ENCODE data around the gene REP15.
"Not testable (repeated sequence)": the region's sequence is repeated elsewhere in the genome, so short reads cannot be mapped to it uniquely, and the experiment has no call there.

REP15 gene

GRCh38 chr12:27696293-27696652 is at the start of gene REP15:
TSS of gene REP15 (plus strand) at chr12:27696447. CDS start at chr12:27696563, 116 bp downstream.
- no peak for TF ChIP-seq ZNF274 (IDR thresholded peaks at IDR 0.05; ENCODE audit: low read depth, low read length)

GRCh38 chr12:27650011-27650410 is 46.2 kb upstream of the REP15 start:
- H3K4me3 ChIP-seq (ENCODE audit: low read length) = no peak overlapping the region
- TF ChIP-seq ZNF274 (IDR thresholded peaks at IDR 0.05; ENCODE audit: low read depth, low read length) = no peak

More at GRCh38 chr12:27696293-27696652, at the start of gene REP15:
- H3K4me3 ChIP-seq (ENCODE audit: low read length) = no peak within 1 kb of the TSS

- no peak overlapping the region for H3K4me3 ChIP-seq (ENCODE audit: low read length)
- TF ChIP-seq ZNF274 (IDR thresholded peaks at IDR 0.05; ENCODE audit: low read depth, low read length) = no peak
Measured at GRCh38 chr12:27651201-27651600, 45.0 kb upstream of the REP15 start.

- H3K4me3 ChIP-seq (ENCODE audit: low read length) = no peak overlapping the region
- TF ChIP-seq ZNF274 (IDR thresholded peaks at IDR 0.05; ENCODE audit: low read depth, low read length) = no peak
Measured at GRCh38 chr12:27652174-27652763, 44.0 kb upstream of the REP15 start.

- TF ChIP-seq ZNF274 (IDR thresholded peaks at IDR 0.05; ENCODE audit: low read depth, low read length) = no peak
- no peak overlapping the region for H3K4me3 ChIP-seq (ENCODE audit: low read length)
Measured at GRCh38 chr12:27653661-27654060, 42.6 kb upstream of the REP15 start.

- not testable (repeated sequence) for H3K4me3 ChIP-seq (ENCODE audit: low read length)
Measured at GRCh38 chr12:27655476-27655875, 40.8 kb upstream of the REP15 start.

GRCh38 chr12:27657296-27657695 is 39.0 kb upstream of the REP15 start:
- TF ChIP-seq ZNF274 (IDR thresholded peaks at IDR 0.05; ENCODE audit: low read depth, low read length) = no peak
- H3K4me3 ChIP-seq (ENCODE audit: low read length) = no peak overlapping the region

GRCh38 chr12:27665704-27666103 is 30.5 kb upstream of the REP15 start:
- no peak overlapping the region for H3K4me3 ChIP-seq (ENCODE audit: low read length)
- TF ChIP-seq ZNF274 (IDR thresholded peaks at IDR 0.05; ENCODE audit: low read depth, low read length) = no peak

GRCh38 chr12:27666510-27666909 is 29.7 kb upstream of the REP15 start:
- TF ChIP-seq ZNF274 (IDR thresholded peaks at IDR 0.05; ENCODE audit: low read depth, low read length) = no peak
- H3K4me3 ChIP-seq (ENCODE audit: low read length) = no peak overlapping the region

GRCh38 chr12:27667540-27667939 is 28.7 kb upstream of the REP15 start:
- TF ChIP-seq ZNF274 (IDR thresholded peaks at IDR 0.05; ENCODE audit: low read depth, low read length) = no peak
- H3K4me3 ChIP-seq (ENCODE audit: low read length) = no peak overlapping the region

GRCh38 chr12:27672051-27672450 is 24.2 kb upstream of the REP15 start:
- no peak for TF ChIP-seq ZNF274 (IDR thresholded peaks at IDR 0.05; ENCODE audit: low read depth, low read length)

GRCh38 chr12:27672643-27673042 is 23.6 kb upstream of the REP15 start:
- no peak for TF ChIP-seq ZNF274 (IDR thresholded peaks at IDR 0.05; ENCODE audit: low read depth, low read length)
- no peak overlapping the region for H3K4me3 ChIP-seq (ENCODE audit: low read length)

More at GRCh38 chr12:27672051-27672450, 24.2 kb upstream of the REP15 start:
- H3K4me3 ChIP-seq (ENCODE audit: low read length) = no peak overlapping the region

GRCh38 chr12:27673101-27673718 is 23.0 kb upstream of the REP15 start:
- no peak for TF ChIP-seq ZNF274 (IDR thresholded peaks at IDR 0.05; ENCODE audit: low read depth, low read length)
- no peak overlapping the region for H3K4me3 ChIP-seq (ENCODE audit: low read length)

GRCh38 chr12:27674989-27675388 is 21.3 kb upstream of the REP15 start:
- H3K4me3 ChIP-seq (ENCODE audit: low read length) = no peak overlapping the region
- no peak for TF ChIP-seq ZNF274 (IDR thresholded peaks at IDR 0.05; ENCODE audit: low read depth, low read length)

- no peak for TF ChIP-seq ZNF274 (IDR thresholded peaks at IDR 0.05; ENCODE audit: low read depth, low read length)
- no peak overlapping the region for H3K4me3 ChIP-seq (ENCODE audit: low read length)
Measured at GRCh38 chr12:27680619-27681018, 15.6 kb upstream of the REP15 start.

- no peak for TF ChIP-seq ZNF274 (IDR thresholded peaks at IDR 0.05; ENCODE audit: low read depth, low read length)
- no peak overlapping the region for H3K4me3 ChIP-seq (ENCODE audit: low read length)
Measured at GRCh38 chr12:27682534-27682933, 13.7 kb upstream of the REP15 start.
